ENCODE measurements around the gene MYL12A. TPM values are rescaled to one million over a fixed set of nuclear protein-coding genes. Genes with fewer than 3 reads are reported as not detected.
A peak's percentile ranks its signal among the peaks of the same experiment; 100 is the strongest.

MYL12A gene
- total RNA-seq, 1 experiment from 2014 or later, result 329 TPM

GRCh38 chr18:3246635-3247239 lies 864 bp upstream of the MYL12A start:
- Histone ChIP-seq H3K4me3 (ENCODE audit: low read length) (peak overlapping the region; percentile 92), H3K79me2 (ENCODE audit: low read length) (peaks cover 52% of the 10 kb centered on the region), H3K9me2 (replicated peaks; ENCODE audit: low read length) (no peaks in the 10 kb centered on the region), H3K36me3 (ENCODE audit: low read depth, low read length) (0 out of 2 replicates have a peak, but pooled peaks cover 4% of the 10 kb centered on the region), H3K9ac (ENCODE audit: low read length) (peak overlapping the region; percentile 92), H3F3A (ENCODE audit: low read length, unreplicated experiment) (no peaks in the 10 kb centered on the region), H3K4me1 (ENCODE audit: insufficient read depth, low read length) (peaks cover 34% of the 10 kb centered on the region), H4K20me1 (ENCODE audit: low read length) (peaks cover 13% of the 10 kb centered on the region), H3K4me2 (ENCODE audit: low read length) (peak overlapping the region; percentile 95), H2AFZ (ENCODE audit: low read length) (peak overlapping the region; percentile 88), H3K27ac (ENCODE audit: low read length) (peak overlapping the region; percentile 79), H3K27me3 (ENCODE audit: low read length) (no peaks in the 10 kb centered on the region), H3K9me3 (ENCODE audit: low read length) (no peaks in the 10 kb centered on the region)
- no peak for TF ChIP-seq EZH2phosphoT487 (IDR thresholded peaks at IDR 0.05; ENCODE audit: borderline replicate concordance, low read length)
- TF ChIP-seq CTCF (conservative IDR thresholded peaks at IDR 0.05; ENCODE audit: low read depth, low read length), result no peak
- TF ChIP-seq EZH2 (IDR thresholded peaks at IDR 0.05; ENCODE audit: low read length, unreplicated experiment), result no peak
- TSS peak; percentile 79 for BruUV-seq (replicated peaks)
- peak; percentile 8 for ATAC-seq
- intact Hi-C loops (cut with micrococcal nuclease), result loop anchor here (1.0 to 2.0 kb wide), 6 partner anchors 15 to 590 kb away; partner anchors contain the start of gene LPIN2
- peak; percentile 32 for DNase-seq
- ChIA-PET CTCF (interaction anchor here (0.5 to 2.6 kb wide), 13 partner anchors 29 to 493 kb away, joined by 3 to 27 read pairs (median 3); no protein-coding TSS in a partner anchor), POLR2A (ENCODE audit: unreplicated experiment) (interaction anchor here (0.5 to 2.4 kb wide), 10 partner anchors 8 to 357 kb away, joined by 3 to 10 read pairs (median 4); no protein-coding TSS in a partner anchor)

GRCh38 chr18:3248062-3248657 lies 559 bp downstream of the MYL12A start:
- ChIA-PET POLR2A (ENCODE audit: unreplicated experiment) (interaction anchor here (0.5 to 2.4 kb wide), 4 partner anchors 8 to 355 kb away, joined by 3 to 10 read pairs (median 5); no protein-coding TSS in a partner anchor), CTCF (interaction anchor here (0.7 kb wide), 1 partner anchor 15 kb away, joined by 5 read pairs; no protein-coding TSS in a partner anchor)
- Histone ChIP-seq H3K9ac (ENCODE audit: low read length) (peak overlapping the region; percentile 92), H4K20me1 (ENCODE audit: low read length) (peaks cover 13% of the 10 kb centered on the region), H3K4me1 (ENCODE audit: insufficient read depth, low read length) (peaks cover 36% of the 10 kb centered on the region), H3K4me2 (ENCODE audit: low read length) (peak overlapping the region; percentile 95), H3K27ac (ENCODE audit: low read length) (peak overlapping the region; percentile 79), H3K36me3 (ENCODE audit: low read depth, low read length) (peaks cover 7% of the 10 kb centered on the region; the same call in 1 of the 2 replicates), H3K27me3 (ENCODE audit: low read length) (no peaks in the 10 kb centered on the region), H3K4me3 (ENCODE audit: low read length) (peak overlapping the region; percentile 92), H3K9me2 (replicated peaks; ENCODE audit: low read length) (no peaks in the 10 kb centered on the region), H2AFZ (ENCODE audit: low read length) (peak overlapping the region; percentile 88; the same call in 1 of the 2 replicates), H3F3A (ENCODE audit: low read length, unreplicated experiment) (no peaks in the 10 kb centered on the region), H3K79me2 (ENCODE audit: low read length) (peaks cover 67% of the 10 kb centered on the region), H3K9me3 (ENCODE audit: low read length) (no peaks in the 10 kb centered on the region)
- BruUV-seq (replicated peaks), result TSS peak; percentile 24
- TF ChIP-seq EZH2phosphoT487 (IDR thresholded peaks at IDR 0.05; ENCODE audit: borderline replicate concordance, low read length) (no peak), EZH2 (IDR thresholded peaks at IDR 0.05; ENCODE audit: low read length, unreplicated experiment) (no peak), CTCF (conservative IDR thresholded peaks at IDR 0.05; ENCODE audit: low read depth, low read length) (no peak)
- no peak for DNase-seq
- intact Hi-C loops (cut with micrococcal nuclease), result no loop called here
- ATAC-seq, result no peak
